SHP77 treated with DMSO at 0.1 percent for 48 hours (cell line): ENCODE measurements around the gene RNF144B.
"Not testable (repeated sequence)": the region's sequence is repeated elsewhere in the genome, so short reads cannot be mapped to it uniquely, and the experiment has no call there.

ENCODE experiments used
- DNase-seq: peaks from one replicate; lab custom pipeline; 2025; lab: John Stamatoyannopoulos, UW

Gene RNF144B

GRCh38 chr6:18371656-18372055 is 15.5 kb upstream of the RNF144B start:
- DNase-seq = no peak

DNA sequence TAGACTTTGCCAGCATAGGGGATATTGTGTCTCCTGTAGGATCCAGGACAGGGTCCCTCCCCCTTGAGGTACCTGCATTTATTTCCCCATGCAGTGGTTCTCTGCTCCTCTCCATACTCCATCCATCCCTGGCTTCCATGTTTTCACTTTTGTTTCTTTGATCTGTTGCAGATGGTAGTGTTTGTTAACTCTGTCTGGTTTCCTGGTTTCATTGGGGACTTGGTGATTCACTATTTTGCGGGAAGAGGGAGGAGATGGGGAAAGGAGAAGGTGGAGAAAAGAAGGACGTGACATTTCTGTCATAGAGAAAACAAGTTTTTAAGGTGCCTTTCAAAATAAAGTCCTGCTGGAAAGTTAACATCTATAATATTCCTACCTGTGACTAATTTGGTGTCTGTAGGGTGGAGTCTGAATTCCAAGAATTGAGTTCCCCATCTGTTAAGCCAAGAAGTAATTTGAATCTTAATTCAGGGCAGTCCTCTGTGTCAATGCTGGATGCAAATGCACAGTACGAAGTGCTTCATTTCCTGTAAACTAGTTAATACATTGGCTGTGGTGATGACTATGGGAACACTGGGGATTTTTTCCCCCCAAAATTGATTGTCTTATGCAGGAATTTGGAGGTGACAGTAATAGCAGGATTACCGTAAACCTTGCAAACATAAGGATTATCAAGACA is 6.9 kb upstream of the RNF144B start:
- no peak for DNase-seq

DNA sequence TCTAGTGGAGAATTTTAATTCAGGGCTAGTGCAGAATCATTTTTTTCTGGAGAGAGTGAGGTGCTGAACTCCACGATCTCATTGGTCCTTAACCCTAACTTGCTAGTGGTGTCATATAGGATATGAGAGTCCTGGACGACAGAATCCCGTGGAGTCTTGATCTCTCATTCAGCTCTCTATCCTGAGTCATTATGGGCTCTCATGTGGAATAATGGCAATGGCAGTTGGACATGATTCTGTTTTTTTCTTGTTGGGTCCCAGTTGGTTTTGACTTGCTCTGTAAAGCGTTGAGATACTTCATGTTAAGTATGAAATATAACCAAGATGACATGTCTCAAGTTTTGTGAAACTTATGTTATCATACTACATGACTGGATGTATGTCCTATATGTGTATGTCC is 6.3 kb upstream of the RNF144B start:
- no peak for DNase-seq

DNA sequence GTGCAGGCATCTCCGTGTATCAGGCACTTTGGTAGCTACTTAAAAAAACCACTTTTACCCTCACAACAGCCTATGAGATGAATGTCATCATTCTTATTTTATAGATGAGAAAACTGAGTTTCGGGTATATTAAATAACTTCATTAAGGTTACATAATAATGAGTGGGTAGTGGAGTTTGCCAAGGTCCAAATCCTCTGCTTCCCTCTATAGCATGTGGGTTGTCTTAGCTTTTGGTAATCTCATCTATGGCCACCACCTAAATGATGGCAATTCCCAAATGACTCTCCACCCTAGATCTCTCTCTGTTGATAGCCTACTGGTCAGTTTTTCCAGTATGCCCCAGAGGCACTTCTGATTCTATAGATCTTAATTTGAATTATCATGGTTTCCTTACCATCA is 3.7 kb upstream of the RNF144B start:
- no peak for DNase-seq

DNA sequence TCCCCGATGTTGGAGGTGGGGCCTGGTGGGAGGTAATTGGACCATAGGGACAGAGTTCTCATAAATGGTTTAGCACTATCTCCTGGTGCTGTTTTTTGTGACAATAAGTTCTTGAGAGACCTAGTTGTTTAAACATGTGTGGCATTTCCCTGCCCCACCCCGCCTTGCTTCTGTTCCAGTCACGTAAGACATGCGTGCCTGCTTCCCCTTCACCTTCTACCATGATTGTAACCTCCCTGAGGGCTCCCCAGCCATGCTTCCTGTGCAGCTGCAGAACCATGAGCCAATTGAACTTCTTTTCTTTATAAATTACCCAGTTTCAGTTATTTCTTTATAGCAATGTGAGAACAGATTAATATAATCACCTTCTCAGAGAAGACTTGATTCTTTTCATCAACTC is 2.5 kb upstream of the RNF144B start:
- DNase-seq = no peak

DNA sequence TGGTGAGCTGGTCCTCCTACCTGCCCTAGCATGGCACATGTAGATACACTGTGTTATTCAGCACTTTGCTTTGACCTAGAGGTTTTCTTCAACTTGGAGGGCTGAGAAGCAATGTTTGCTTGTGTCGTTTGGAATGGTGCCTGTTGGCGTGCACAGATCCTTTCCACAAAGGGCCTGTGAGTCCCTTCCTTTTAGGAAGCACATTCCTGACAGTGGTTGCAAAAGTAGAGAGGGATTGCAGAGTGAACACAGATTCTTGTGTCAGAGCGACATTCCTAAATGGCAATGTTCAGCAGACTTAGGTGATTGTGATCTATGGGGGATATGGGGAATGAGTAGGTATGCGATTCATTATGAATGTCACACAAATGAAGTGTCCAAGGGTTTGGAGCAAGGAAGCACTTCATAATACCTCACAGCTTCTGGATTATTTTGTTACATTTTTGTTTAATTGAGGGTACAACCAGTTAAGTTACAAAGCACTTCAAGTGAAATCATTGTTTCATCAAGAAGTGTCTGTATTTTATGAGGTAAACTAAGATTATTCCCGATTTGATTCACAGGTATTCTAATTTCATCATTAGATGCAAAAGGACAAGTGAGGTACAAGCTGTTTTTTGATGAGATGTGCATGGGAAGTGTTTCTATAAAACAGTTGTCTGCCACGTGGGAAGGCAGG is 713 bp upstream of the RNF144B start:
- no peak for DNase-seq

DNA sequence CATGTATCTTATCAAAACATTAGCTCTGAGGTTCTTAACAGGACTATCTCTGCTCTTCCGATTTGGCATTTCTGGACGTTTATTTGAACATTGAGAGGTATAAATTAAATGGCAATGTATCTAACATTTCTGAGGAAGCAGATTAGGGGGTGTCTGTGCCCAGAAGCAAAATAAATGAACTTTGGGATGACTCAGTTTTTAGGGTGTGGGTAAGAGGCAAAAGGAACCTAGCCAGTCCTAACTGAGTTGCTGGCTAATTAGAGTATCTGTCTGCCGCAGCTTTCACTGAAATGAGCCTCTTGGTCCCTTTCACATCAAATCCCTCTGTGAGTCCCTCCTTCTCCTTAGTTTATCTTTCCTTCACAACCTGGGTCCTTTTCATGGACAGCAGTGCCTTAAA is 1.1 kb downstream of the RNF144B start:
- DNase-seq = no peak

DNA sequence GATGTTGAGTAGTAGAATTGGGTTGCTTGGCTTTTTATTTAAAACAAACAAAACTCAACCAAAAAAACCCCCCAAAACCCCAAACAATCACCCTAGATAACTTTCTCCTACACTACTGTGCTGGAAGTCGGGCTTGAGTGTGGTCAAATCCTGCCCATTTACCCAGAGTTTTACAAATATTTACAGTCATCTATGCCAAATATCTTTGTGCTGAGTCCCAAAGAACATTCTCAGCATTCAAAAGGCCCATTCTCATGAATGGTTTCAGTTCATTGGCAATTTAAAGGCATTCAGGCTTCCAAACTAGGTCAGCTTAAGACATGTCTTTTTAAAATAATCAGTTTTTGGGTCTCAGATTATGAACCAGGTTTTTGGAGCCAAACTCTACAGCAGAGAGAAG is 1.8 kb downstream of the RNF144B start:
- no peak for DNase-seq

- DNase-seq = no peak
Measured at GRCh38 chr6:18389479-18389878, 2.3 kb downstream of the RNF144B start.

GRCh38 chr6:18390476-18390875 is 3.3 kb downstream of the RNF144B start:
- DNase-seq = no peak

GRCh38 chr6:18391023-18391422 is 3.9 kb downstream of the RNF144B start:
- DNase-seq = no peak

DNA sequence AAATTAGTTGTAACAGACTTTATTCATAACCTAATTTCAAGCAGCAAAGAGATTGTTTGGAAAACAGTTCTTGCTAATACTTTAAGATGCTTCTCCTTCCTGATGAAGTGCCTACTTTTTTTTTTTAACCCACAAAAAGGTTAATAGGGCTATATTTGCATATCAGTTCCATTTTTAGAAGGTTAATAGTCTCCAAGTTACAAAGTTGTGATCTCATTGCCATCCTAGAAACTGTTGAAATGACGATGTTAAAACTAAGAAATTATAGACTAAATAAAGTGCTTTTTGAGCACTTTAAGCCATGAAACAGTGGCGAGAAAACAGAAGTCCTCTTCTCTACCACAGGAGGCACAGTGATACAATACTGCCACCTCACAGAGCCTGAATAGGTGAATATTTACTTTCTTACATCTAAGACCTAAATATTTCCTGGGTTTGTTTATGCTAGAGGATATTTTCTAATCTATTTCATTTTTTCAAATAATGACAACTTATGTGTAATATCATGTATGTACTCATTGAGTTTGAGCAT is 5.3 kb downstream of the RNF144B start:
- DNase-seq = no peak

DNA sequence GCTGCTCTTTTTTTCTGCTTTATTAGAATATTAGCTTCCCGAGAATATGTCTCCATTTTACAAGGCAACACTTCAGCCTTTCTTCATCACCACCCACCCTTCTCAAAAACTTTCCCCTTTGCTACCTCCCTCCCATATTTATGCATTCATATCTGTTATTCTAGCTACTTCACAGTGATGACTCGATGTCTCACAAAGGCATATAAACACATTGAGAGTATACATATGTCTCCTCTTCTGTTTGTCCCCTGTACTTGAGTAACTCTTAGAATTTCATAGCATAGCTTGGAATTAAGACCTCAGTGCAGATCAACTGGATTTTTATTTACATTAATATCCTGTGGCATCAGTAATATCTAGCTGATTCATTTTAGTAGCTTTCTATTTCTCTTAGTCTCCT is 6.5 kb downstream of the RNF144B start:
- DNase-seq = no peak

DNA sequence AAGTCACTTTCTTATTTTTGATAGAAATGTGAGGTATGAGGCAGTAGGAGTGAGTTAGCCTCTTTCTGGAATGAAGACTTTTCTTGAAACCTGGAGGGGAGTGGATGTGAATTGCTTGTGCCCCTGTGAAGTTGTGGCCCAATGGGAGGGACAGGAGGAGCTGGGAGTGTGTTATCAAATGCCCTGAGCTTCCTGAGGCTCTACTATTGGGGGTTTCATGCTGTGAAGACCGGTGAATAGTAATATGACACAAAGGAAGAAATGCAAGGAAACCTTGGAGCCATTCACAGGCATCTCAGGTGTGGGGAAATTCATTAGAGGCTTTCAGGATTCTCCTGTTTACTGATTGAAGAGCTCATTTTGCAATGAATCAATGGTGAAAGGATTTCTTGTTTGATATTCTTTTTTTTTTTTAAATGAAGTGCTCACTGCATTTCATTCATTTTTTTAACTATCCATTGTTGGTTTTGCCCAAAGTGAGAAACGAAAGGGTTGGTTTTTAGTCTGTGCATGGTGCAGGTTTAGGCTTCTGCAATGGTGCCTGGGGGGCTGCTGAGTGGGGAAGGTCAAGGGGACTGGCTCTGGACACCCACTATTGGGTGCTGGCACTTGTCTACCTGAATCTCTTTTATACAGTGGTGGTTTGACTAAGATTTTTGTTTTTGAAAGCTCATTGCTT is 8.2 kb downstream of the RNF144B start:
- no peak for DNase-seq

- DNase-seq = no peak
Measured at GRCh38 chr6:18395856-18396197, 8.7 kb downstream of the RNF144B start.

- DNase-seq = no peak
Measured at GRCh38 chr6:18397701-18398100, 10.6 kb downstream of the RNF144B start.

DNA sequence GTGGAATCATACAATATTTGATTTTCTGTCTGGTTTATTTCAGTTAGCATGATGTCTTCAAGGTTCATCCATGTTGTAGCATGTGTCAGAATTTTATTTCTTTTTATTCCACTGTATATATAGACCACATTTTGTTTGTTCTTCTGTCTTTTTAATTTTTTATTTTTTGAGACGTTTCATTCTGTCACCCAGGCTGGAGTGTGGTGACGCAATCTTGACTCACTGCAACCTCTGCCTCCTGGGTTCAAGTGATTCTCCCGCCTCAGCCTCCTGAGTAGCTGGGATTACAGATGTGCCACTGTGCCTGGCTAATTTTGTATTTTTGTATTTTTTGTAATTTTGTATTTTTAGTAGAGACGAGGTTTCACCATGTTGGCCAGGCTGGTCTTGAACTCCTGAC is 11.1 kb downstream of the RNF144B start:
- not testable (repeated sequence) for DNase-seq

DNA sequence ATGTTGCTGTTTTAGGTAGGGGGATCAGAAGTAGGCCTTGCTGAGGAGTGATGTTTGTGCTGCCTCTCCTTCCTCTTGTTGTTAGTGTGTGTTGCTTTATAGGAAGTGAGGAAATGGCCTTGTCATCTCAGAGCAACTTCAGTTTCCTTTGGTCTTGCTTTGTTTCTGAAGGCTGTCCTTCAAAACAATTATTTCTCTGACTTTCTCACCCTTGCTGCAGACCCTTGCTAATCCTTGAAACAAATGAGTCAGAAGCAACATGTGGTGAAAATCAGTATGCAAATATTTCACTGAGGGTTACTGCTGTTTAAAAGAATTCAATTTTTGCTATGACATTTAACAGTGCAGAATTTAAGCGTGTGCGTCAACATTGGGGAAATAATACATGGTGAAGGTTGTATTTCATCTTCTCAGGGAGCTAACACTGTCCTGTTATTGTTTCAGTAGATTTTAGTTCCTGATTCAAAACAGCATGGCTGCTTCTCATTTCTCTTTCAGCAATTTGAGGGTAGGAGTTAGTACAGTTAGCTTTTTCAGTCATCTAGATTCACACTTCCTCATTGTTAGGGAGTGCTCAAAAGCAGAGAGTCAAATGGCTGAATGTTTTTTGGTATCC is 13.8 kb downstream of the RNF144B start:
- no peak for DNase-seq

GRCh38 chr6:18404965-18405364 is 17.8 kb downstream of the RNF144B start:
- not testable (repeated sequence) for DNase-seq

DNA sequence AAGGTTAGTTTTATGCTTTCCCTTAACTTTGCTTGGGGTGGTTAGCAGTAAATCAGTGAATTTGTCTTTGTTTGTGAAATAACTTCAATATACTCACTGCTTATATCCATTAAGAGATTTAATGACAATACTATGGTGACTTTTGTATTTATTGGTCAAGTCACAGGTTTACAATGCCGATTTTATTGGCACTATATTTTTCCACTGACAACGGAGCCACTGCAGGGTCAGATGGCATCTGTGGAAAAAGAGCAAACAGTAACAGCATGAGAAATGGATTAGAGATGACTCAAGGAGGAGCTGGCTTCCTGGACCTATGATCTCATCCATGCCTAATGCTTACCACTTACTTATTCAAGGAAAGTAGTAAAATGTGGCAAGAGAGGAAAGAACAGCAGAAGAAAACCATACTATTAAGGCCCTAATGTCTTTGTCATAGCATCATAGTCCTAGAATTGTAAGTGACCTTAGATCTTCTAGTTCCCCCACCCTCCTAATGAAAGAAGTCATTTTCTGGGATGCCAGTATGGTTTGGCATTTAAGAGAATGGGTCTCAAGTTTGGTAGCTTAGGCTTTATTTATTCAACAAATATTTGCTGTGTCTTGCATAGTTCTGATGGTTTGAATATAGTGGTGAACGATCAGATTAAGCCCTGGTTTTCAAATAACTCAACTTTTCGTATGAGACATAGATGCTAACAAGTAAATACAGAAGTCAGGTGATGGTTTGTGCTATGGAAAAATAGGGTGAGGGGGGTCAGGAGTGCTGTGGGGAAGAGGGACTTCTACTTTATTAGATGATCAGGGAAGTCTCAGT is 18.5 kb downstream of the RNF144B start:
- DNase-seq = no peak

- DNase-seq = no peak
Measured at GRCh38 chr6:18406955-18407749, 20.0 kb downstream of the RNF144B start.
